Smooth muscle cell (in vitro differentiated cells): ENCODE measurements around the gene ATP1B1. TPM values are rescaled to one million over a fixed set of nuclear protein-coding genes. Genes with fewer than 3 reads are reported as not detected.

Source experiments
- DNase-seq: peaks from one replicate; lab custom pipeline; 2025; ENCODE audit not compliant: unreplicated experiment; lab: John Stamatoyannopoulos, UW
- H2AFZ ChIP-seq: fragments of 200-600 bp; sonication (generic); 2 replicates; pipeline ENCODE4 v1.6.0; 2016; ENCODE audit warnings: antibody characterized with exemption, low read depth, mild to moderate bottlenecking
- H3F3A ChIP-seq: fragments of 200-600 bp; sonication (generic); 2 replicates; pipeline ENCODE4 v1.6.0; 2017; ENCODE audit warnings: antibody characterized with exemption, low read depth
- H3K27ac ChIP-seq: fragments of 200-600 bp; sonication (generic); 2 replicates; pipeline ENCODE4 v1.5.1; 2016; ENCODE audit warnings: low read depth, mild to moderate bottlenecking
- H3K27me3 ChIP-seq: fragments of 200-600 bp; sonication (generic); 2 replicates; pipeline ENCODE4 v1.6.1; 2016; ENCODE audit warnings: low read depth, mild to moderate bottlenecking
- H3K36me3 ChIP-seq: fragments of 200-600 bp; sonication (generic); 2 replicates; pipeline ENCODE4 v1.5.1; 2016; ENCODE audit warnings: low read depth
- H3K4me1 ChIP-seq: fragments of 200-600 bp; sonication (generic); 2 replicates; pipeline ENCODE4 v1.5.1; 2016; ENCODE audit warnings: low read depth
- H3K4me2 ChIP-seq: fragments of 200-600 bp; sonication (generic); 2 replicates; pipeline ENCODE4 v1.6.0; 2016; ENCODE audit warnings: mild to moderate bottlenecking
- H3K4me3 ChIP-seq: fragments of 200-600 bp; sonication (generic); 2 replicates; pipeline ENCODE4 v1.5.1; 2016; ENCODE audit warnings: mild to moderate bottlenecking
- H3K79me2 ChIP-seq: fragments of 200-600 bp; sonication (generic); 2 replicates; pipeline ENCODE4 v1.6.0; 2016; ENCODE audit warnings: low read depth, mild to moderate bottlenecking
- H3K9ac ChIP-seq: fragments of 200-600 bp; sonication (generic); 2 replicates; pipeline ENCODE4 v1.6.0; 2016; ENCODE audit warnings: low read depth
- H3K9me3 ChIP-seq: fragments of 200-600 bp; sonication (generic); replicated peaks from 2 replicates; pipeline ENCODE4 v1.5.1; 2016; ENCODE audit warnings: low read depth
- H4K20me1 ChIP-seq: fragments of 200-600 bp; sonication (generic); 2 replicates; pipeline ENCODE4 v1.6.0; 2016; ENCODE audit warnings: low read depth
- WGBS: methylation state at CpG from one replicate; pipeline ENCODE4 v1.1.7; 2016; ENCODE audit warnings: low lambda C conversion rate; 5-methylcytosine and 5-hydroxymethylcytosine counted together
- polyA plus RNA-seq: library from polyadenylated mRNA; unstranded; fragments of >200 nt; fragmentation: Nextera tagmentation; extraction: Ambion mirVana; gene quantifications from 2 replicates; pipeline ENCODE4 v1.2.1, GENCODE V29; 2016
- total RNA-seq: library from RNA; depleted of rRNA; stranded (reverse); fragments of >200 nt; gene quantifications from 2 replicates; pipeline ENCODE4 v1.2.3, GENCODE V29; 2014
- TF ChIP-seq, protein P1 (sequence below): fragments of 200-600 bp; sonication (generic); IDR thresholded peaks from 2 replicates; pipeline ENCODE4 v1.5.1; 2017; ENCODE audit warnings: borderline replicate concordance, mild to moderate bottlenecking, antibody characterized with exemption; ENCODE audit not compliant: insufficient read depth, poor library complexity, severe bottlenecking

ATP1B1 gene
- total and polyA plus RNA-seq, 2 experiments from 2014 or later: 144 to 347 TPM

DNA sequence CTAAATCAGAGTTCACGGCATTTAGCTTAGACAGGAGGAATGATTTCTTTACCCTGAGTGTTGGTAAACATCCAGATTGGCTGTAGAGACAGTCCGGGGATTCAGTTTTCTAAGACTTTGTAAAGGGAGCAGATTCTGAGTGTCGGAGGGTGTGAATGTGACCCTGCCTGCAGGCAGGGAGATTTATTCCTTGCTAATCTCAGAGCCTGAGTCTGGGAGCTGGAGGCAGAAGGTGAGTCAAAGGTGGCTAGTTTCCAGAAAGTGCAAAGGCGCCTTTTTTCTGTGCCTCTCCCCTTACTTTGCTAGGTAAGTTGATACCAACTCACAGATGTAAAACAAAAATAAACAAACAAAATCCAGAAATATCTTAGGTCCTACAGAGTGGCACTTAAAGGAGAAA lies 11.7 kb downstream of the ATP1B1 start:
- DNase-seq: no peak
- H3K9me3 ChIP-seq: no peaks in the 10 kb centered on the region
- WGBS: 29% methylated on average over 4 of the region's 4 CpGs
- H3F3A ChIP-seq: peaks cover 60% of the 10 kb centered on the region
- no peak overlapping the region for H3K4me3 ChIP-seq
- peaks cover 37% of the 10 kb centered on the region for H4K20me1 ChIP-seq
- H3K4me1 ChIP-seq: peaks cover 17% of the 10 kb centered on the region
- H3K79me2 ChIP-seq: peaks cover 69% of the 10 kb centered on the region
- H3K9ac ChIP-seq: peak overlapping the region; percentile 38
- H3K27ac ChIP-seq: peak overlapping the region; percentile 99
- no peaks in the 10 kb centered on the region for H3K27me3 ChIP-seq
- no peak overlapping the region for H2AFZ ChIP-seq
- peak overlapping the region; percentile 67 for H3K4me2 ChIP-seq
- H3K36me3 ChIP-seq: no peaks in the 10 kb centered on the region
- TF ChIP-seq, protein P1, sequence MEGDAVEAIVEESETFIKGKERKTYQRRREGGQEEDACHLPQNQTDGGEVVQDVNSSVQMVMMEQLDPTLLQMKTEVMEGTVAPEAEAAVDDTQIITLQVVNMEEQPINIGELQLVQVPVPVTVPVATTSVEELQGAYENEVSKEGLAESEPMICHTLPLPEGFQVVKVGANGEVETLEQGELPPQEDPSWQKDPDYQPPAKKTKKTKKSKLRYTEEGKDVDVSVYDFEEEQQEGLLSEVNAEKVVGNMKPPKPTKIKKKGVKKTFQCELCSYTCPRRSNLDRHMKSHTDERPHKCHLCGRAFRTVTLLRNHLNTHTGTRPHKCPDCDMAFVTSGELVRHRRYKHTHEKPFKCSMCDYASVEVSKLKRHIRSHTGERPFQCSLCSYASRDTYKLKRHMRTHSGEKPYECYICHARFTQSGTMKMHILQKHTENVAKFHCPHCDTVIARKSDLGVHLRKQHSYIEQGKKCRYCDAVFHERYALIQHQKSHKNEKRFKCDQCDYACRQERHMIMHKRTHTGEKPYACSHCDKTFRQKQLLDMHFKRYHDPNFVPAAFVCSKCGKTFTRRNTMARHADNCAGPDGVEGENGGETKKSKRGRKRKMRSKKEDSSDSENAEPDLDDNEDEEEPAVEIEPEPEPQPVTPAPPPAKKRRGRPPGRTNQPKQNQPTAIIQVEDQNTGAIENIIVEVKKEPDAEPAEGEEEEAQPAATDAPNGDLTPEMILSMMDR: no peak

DNA sequence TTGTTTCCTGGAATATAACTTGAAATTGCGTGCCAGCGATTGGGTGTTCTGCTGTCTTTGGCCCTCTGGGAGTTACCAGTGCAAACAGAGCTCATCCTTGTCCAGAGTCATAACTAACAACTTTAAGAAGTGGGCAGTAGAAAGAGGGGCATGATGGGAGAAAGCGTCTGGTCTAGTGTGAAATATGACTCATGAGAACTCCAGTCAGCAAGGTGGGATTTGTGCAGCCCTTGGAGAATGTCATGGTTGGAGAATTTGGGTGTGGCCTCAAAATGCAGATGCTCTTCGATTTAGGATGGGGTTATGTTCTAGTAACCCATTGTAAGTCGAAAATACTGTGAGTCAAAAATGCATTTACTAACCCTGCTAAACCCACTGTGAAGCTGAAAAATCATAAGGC lies 12.9 kb downstream of the ATP1B1 start:
- no peaks in the 10 kb centered on the region for H3K9me3 ChIP-seq
- no peak overlapping the region for H3K4me3 ChIP-seq
- peaks cover 50% of the 10 kb centered on the region for H3F3A ChIP-seq
- no peak overlapping the region for H2AFZ ChIP-seq
- H3K9ac ChIP-seq: peak overlapping the region; percentile 80
- TF ChIP-seq, protein P1: no peak
- H3K4me2 ChIP-seq: peak overlapping the region; percentile 67
- H3K27me3 ChIP-seq: no peaks in the 10 kb centered on the region
- 16% methylated on average over 5 of the region's 5 CpGs for WGBS
- peak overlapping the region; percentile 99 for H3K27ac ChIP-seq
- H3K4me1 ChIP-seq: peaks cover 22% of the 10 kb centered on the region
- peaks cover 41% of the 10 kb centered on the region for H4K20me1 ChIP-seq
- H3K79me2 ChIP-seq: peaks cover 72% of the 10 kb centered on the region
- H3K36me3 ChIP-seq: no peaks in the 10 kb centered on the region
- DNase-seq: no peak

DNA sequence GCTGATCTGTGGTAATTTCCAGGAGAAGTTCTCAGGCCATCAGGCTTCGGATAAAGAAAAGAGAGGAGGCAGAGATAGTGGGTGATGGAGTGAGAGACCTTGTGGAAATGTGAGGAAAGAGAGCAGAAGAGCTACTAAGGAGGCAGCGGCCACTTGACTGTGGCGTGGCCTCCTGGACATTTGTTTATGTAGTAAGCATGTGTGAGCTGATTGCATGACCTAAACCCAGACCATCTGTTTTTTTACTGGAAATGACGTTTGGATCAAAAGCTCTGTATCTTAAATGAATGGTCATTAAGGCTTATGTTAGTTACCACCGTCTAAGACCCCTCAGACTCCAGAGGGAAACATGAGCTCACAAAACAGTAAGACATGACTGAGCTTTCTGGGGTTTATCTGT lies 13.6 kb downstream of the ATP1B1 start:
- Histone ChIP-seq H3K4me3 (no peak overlapping the region), H3K36me3 (peaks cover 1% of the 10 kb centered on the region), H3K4me1 (peaks cover 29% of the 10 kb centered on the region), H3K4me2 (peak overlapping the region; percentile 64), H3K27ac (peak overlapping the region; percentile 99), H2AFZ (no peak overlapping the region), H3K79me2 (peaks cover 70% of the 10 kb centered on the region), H3K27me3 (no peaks in the 10 kb centered on the region), H3F3A (peaks cover 50% of the 10 kb centered on the region), H4K20me1 (peaks cover 46% of the 10 kb centered on the region), H3K9me3 (no peaks in the 10 kb centered on the region), H3K9ac (peak overlapping the region; percentile 80)
- no peak for DNase-seq
- WGBS: 17% methylated on average over 5 of the region's 5 CpGs
- TF ChIP-seq, protein P1: no peak
